HepG2 (cell line): Measurements from ENCODE around the gene XPO1. TPM values are rescaled to one million over a fixed set of nuclear protein-coding genes. Genes with fewer than 3 reads are reported as not detected.

Experiments used
- ARID5B ChIP-seq: IDR thresholded peaks from 2 replicates; pipeline ENCODE4 v1.4.0; 2020; ENCODE audit warnings: mild to moderate bottlenecking, missing genetic modification reagents
- ASH2L ChIP-seq: fragments of 300-600, 200-600 bp; sonication (generic); IDR thresholded peaks from 2 replicates; pipeline ENCODE4 v1.7.0; 2017; ENCODE audit warnings: low read depth, mild to moderate bottlenecking, moderate library complexity, mixed read lengths, low read length; ENCODE audit not compliant: insufficient read length
- BCL3 ChIP-seq: sonication (generic); formaldehyde crosslinking; IDR thresholded peaks from 2 replicates; pipeline ENCODE4 v1.5.1; 2020; ENCODE audit warnings: mild to moderate bottlenecking, missing genetic modification reagents, moderate library complexity
- DR1 ChIP-seq: sonication (generic); formaldehyde crosslinking; IDR thresholded peaks from 2 replicates; pipeline ENCODE4 v1.8.0; 2021; ENCODE audit warnings: mild to moderate bottlenecking, missing genetic modification reagents, inconsistent platforms
- HMGXB4 ChIP-seq, 2 experiments: sonication (generic) in 1 of 2; formaldehyde crosslinking in 1 of 2; IDR thresholded peaks; 2 replicates each; pipeline versions ENCODE4 v1.4.0 to v1.6.1; 2018 to 2020; ENCODE audit warnings: missing genetic modification reagents in 2 of 2, borderline replicate concordance in 1 of 2, low read depth in 1 of 2, mild to moderate bottlenecking in 1 of 2, missing biosample characterization in 1 of 2
- IRF2 ChIP-seq: IDR thresholded peaks from 2 replicates; pipeline ENCODE4 v1.6.1; 2018; ENCODE audit warnings: missing genetic modification reagents, missing compliant biosample characterization
- IRX3 ChIP-seq: sonication (generic); formaldehyde crosslinking; IDR thresholded peaks from 2 replicates; pipeline ENCODE4 v1.8.1; 2023; ENCODE audit warnings: mild to moderate bottlenecking, low read depth, missing genetic modification reagents, borderline replicate concordance
- MAX ChIP-seq: IDR thresholded peaks from 2 replicates; pipeline ENCODE4 v1.6.1; 2012; ENCODE audit warnings: inconsistent platforms
- ONECUT2 ChIP-seq: sonication (generic); formaldehyde crosslinking; IDR thresholded peaks from 2 replicates; pipeline ENCODE4 v1.4.0; 2020; ENCODE audit warnings: missing genetic modification reagents
- POLR2AphosphoS5 ChIP-seq: IDR thresholded peaks from 2 replicates; pipeline ENCODE4 v1.6.1; 2012; ENCODE audit warnings: low read depth, low read length
- SAFB2 ChIP-seq: sonication (generic); formaldehyde crosslinking; IDR thresholded peaks from 2 replicates; pipeline ENCODE4 v1.5.1; 2020; ENCODE audit warnings: missing genetic modification reagents, low read depth, mild to moderate bottlenecking, borderline replicate concordance
- SIN3A ChIP-seq: IDR thresholded peaks from 2 replicates; pipeline ENCODE4 v1.6.1; 2011; ENCODE audit warnings: low read depth, mild to moderate bottlenecking, control low read depth, low read length, borderline replicate concordance
- SMC3 ChIP-seq: IDR thresholded peaks from 2 replicates; pipeline ENCODE4 v1.6.1; 2011; ENCODE audit warnings: low read length, improper control_type of control experiment
- SMYD3 ChIP-seq: sonication (generic); formaldehyde crosslinking; IDR thresholded peaks from 2 replicates; pipeline ENCODE4 v1.8.1; 2023; ENCODE audit warnings: mild to moderate bottlenecking, missing genetic modification reagents
- SRY ChIP-seq: sonication (generic); formaldehyde crosslinking; IDR thresholded peaks from 2 replicates; pipeline ENCODE4 v1.8.0; 2022; ENCODE audit warnings: mild to moderate bottlenecking, missing genetic modification reagents
- ZBTB2 ChIP-seq: sonication (generic); formaldehyde crosslinking; IDR thresholded peaks from 2 replicates; pipeline ENCODE4 v1.8.0; 2022; ENCODE audit warnings: low read depth, missing genetic modification reagents
- ZNF143 ChIP-seq: sonication (generic); formaldehyde crosslinking; IDR thresholded peaks from 2 replicates; pipeline ENCODE4 v1.4.0; 2020; ENCODE audit warnings: missing genetic modification reagents
- ZNF431 ChIP-seq: sonication (generic); formaldehyde crosslinking; IDR thresholded peaks from 2 replicates; pipeline ENCODE4 v1.9.0; 2022; ENCODE audit warnings: missing genetic modification reagents, low read depth, mild to moderate bottlenecking, borderline replicate concordance
- ZNF460 ChIP-seq: sonication (generic); formaldehyde crosslinking; IDR thresholded peaks from 2 replicates; pipeline ENCODE4 v1.5.1; 2020; ENCODE audit warnings: missing genetic modification reagents, mild to moderate bottlenecking, borderline replicate concordance
- polyA plus RNA-seq, 8 experiments: library from polyadenylated mRNA; depleted of rRNA in 3 of 8; stranded (reverse) in 7 of 8; unstranded in 1 of 8; fragments of >200 nt; fragmentation: Illumina TruSeq in 4 of 8; extraction: Trizol in 4 of 8; gene quantifications; 2 replicates each; pipeline versions ENCODE4 v1.2.1 to v1.2.3, GENCODE V29; 2011 to 2016; ENCODE audit warnings: low read depth in 4 of 8, missing spikeins in 1 of 8, mixed read lengths in 1 of 8; ENCODE audit not compliant: insufficient read depth in 1 of 8
- total RNA-seq, 5 experiments: library from RNA; depleted of rRNA; stranded (reverse); fragments of >200 nt; fragmentation: Illumina TruSeq; extraction: Trizol; gene quantifications; 2 replicates each; pipeline ENCODE4 v1.2.3, GENCODE V29; 2016; ENCODE audit warnings: low read depth in 1 of 5

The XPO1 gene
- total and polyA plus RNA-seq, 2 of the 13 experiments (the other 11 are each of a cell fraction or from before 2014, with no cell fraction given): 67.4 to 212 TPM

- TF ChIP-seq ARID5B (peak; percentile 30; the same call in 1 of the 2 replicates), BCL3 (CRISPR knock-in tag) (0 out of 2 replicates have a peak, but pooled peaks have one; percentile 12), SIN3A (peak; percentile 92), ZNF431 (CRISPR knock-in tag) (0 out of 2 replicates have a peak, but pooled peaks have one; percentile 12), MAX (peak; percentile 90), POLR2AphosphoS5 (peak; percentile 51; the same call in 1 of the 2 replicates), IRX3 (0 out of 2 replicates have a peak, but pooled peaks have one; percentile 60), HMGXB4 (CRISPR knock-in tag; IDR thresholded peaks at IDR 0.05; ENCODE audit: borderline replicate concordance in 1 of 2, low read depth in 1 of 2) (peak in 1 of 2 experiments; percentile 11; a peak in 1 of 4 replicates), SRY (CRISPR knock-in tag) (no peak), ZNF143 (CRISPR knock-in tag) (no peak), SMYD3 (CRISPR knock-in tag) (0 out of 2 replicates have a peak, but pooled peaks have one; percentile 48), ONECUT2 (CRISPR knock-in tag) (peak; percentile 11; the same call in 1 of the 2 replicates), SMC3 (0 out of 2 replicates have a peak, but pooled peaks have one; percentile 12), ASH2L (peak; percentile 56), ZNF460 (CRISPR knock-in tag) (peak; percentile 89; the same call in 1 of the 2 replicates), DR1 (no peak; the same call in 1 of the 2 replicates), ZBTB2 (CRISPR knock-in tag) (no peak), SAFB2 (CRISPR knock-in tag) (no peak), IRF2 (no peak)
Measured at GRCh38 chr2:61471905-61472805, 66.0 kb downstream of the XPO1 start (continued).
